Astrocyte (in vitro differentiated cells and primary cell): Measurements from ENCODE around the gene CNTRL.

Experiments
- EZH2 ChIP-seq: IDR thresholded peaks from 2 replicates; pipeline ENCODE4 v1.6.1; 2012; ENCODE audit warnings: mild to moderate bottlenecking, low read length, inconsistent platforms; ENCODE audit not compliant: insufficient read depth
- TF ChIP-seq, protein P1 (sequence below): IDR thresholded peaks from 2 replicates; pipeline ENCODE4 v1.5.1; 2011; ENCODE audit warnings: low read depth, mild to moderate bottlenecking, inconsistent platforms, low read length, moderate library complexity; ENCODE audit not compliant: insufficient read depth

DNA sequence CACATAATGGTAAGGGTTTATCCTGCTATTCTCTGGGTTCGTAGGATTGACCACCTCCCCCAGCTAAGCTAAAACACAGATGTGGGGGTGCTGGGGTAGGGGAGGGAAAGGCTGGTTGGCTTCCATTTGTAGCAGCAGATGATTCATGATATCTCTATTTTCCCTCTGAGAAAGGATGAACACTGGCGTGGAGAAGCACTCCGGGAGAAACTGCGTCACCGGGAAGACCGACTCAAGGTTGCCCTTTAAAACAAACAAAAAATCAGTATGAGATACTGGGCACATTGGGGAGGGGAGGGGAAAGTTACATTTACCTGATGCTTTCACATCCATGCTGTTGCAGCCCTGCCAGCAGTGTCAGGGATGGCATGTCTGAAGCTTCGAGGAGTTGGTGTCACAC is 98.7 kb downstream of the CNTRL start:
- TF ChIP-seq, protein P1, sequence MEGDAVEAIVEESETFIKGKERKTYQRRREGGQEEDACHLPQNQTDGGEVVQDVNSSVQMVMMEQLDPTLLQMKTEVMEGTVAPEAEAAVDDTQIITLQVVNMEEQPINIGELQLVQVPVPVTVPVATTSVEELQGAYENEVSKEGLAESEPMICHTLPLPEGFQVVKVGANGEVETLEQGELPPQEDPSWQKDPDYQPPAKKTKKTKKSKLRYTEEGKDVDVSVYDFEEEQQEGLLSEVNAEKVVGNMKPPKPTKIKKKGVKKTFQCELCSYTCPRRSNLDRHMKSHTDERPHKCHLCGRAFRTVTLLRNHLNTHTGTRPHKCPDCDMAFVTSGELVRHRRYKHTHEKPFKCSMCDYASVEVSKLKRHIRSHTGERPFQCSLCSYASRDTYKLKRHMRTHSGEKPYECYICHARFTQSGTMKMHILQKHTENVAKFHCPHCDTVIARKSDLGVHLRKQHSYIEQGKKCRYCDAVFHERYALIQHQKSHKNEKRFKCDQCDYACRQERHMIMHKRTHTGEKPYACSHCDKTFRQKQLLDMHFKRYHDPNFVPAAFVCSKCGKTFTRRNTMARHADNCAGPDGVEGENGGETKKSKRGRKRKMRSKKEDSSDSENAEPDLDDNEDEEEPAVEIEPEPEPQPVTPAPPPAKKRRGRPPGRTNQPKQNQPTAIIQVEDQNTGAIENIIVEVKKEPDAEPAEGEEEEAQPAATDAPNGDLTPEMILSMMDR: no peak
- no peak for TF ChIP-seq EZH2
